Fibroblast of lung (primary cell): ENCODE measurements around the gene RNU4-1.

ENCODE experiments used
- EZH2 ChIP-seq: IDR thresholded peaks from 2 replicates; pipeline ENCODE4 v1.5.1; 2012; ENCODE audit warnings: low read length, control low read depth, mild to moderate bottlenecking; ENCODE audit errors: missing control alignments
- TF ChIP-seq, protein P1 (sequence below), 2 donors: IDR thresholded peaks in 1 of 2; conservative IDR thresholded peaks in 1 of 2; 1 replicate in 1 of 2; 2 replicates in 1 of 2; pipeline ENCODE4 v1.5.1; 2011 to 2012; ENCODE audit warnings: low read length in 2 of 2, control low read depth in 1 of 2, inconsistent platforms in 1 of 2, low read depth in 1 of 2, mild to moderate bottlenecking in 1 of 2

DNA sequence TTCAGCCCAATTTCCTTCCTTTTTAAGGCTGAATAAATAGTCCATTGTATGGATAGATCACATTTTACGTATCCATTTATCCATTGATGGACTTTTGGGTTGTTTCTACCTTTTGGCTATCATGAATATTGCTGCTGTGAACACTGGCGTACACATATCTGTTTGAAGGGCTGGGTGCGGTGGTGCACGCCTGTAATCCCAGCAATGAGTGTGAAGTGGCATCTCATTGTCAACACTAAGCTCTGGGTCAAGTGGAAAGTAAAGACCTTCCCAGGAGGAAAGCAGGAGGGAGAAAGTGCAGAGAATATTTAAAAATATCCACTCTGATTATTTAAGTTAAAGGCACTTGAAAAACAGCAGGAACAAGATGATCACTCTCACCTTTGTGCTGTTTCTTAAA, 46.2 kb upstream of the RNU4-1 start:
- TF ChIP-seq EZH2, result no peak
- TF ChIP-seq, protein P1, sequence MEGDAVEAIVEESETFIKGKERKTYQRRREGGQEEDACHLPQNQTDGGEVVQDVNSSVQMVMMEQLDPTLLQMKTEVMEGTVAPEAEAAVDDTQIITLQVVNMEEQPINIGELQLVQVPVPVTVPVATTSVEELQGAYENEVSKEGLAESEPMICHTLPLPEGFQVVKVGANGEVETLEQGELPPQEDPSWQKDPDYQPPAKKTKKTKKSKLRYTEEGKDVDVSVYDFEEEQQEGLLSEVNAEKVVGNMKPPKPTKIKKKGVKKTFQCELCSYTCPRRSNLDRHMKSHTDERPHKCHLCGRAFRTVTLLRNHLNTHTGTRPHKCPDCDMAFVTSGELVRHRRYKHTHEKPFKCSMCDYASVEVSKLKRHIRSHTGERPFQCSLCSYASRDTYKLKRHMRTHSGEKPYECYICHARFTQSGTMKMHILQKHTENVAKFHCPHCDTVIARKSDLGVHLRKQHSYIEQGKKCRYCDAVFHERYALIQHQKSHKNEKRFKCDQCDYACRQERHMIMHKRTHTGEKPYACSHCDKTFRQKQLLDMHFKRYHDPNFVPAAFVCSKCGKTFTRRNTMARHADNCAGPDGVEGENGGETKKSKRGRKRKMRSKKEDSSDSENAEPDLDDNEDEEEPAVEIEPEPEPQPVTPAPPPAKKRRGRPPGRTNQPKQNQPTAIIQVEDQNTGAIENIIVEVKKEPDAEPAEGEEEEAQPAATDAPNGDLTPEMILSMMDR (conservative IDR thresholded peaks at IDR 0.05 in 1 of 2, IDR thresholded peaks at IDR 0.05 in 1 of 2; ENCODE audit: low read depth in 1 of 2, low read length in 2 of 2), result no peak
